Keratinocyte (primary cell): ENCODE results near the gene CANX. TPM values are rescaled to one million over a fixed set of nuclear protein-coding genes. Genes with fewer than 3 reads are reported as not detected.
"Not testable (repeated sequence)": the region's sequence is repeated elsewhere in the genome, so short reads cannot be mapped to it uniquely, and the experiment has no call there.

ENCODE experiments used
- DNase-seq: peaks from one replicate; pipeline ENCODE4 v3.0.0-alpha.2; 2011; ENCODE audit warnings: low read depth, missing footprints, low spot score
- FAIRE-seq: peaks from 2 replicates; lab custom pipeline; 2011; peaks lifted over from hg19 to GRCh38; lab: Jason Lieb, UNC
- H2AFZ ChIP-seq: 2 replicates; pipeline ENCODE4 v1.6.0; 2012; ENCODE audit warnings: low read length, control low read depth, inconsistent platforms; ENCODE audit not compliant: control insufficient read depth
- H3K27ac ChIP-seq: 2 replicates; pipeline ENCODE4 v1.5.1; 2011; ENCODE audit warnings: low read length; ENCODE audit not compliant: control insufficient read depth, insufficient read depth
- H3K27me3 ChIP-seq: 3 replicates; pipeline ENCODE4 v1.6.0; 2011; ENCODE audit warnings: low read length; ENCODE audit not compliant: control insufficient read depth, insufficient read depth; ENCODE audit errors: extremely low read depth
- H3K36me3 ChIP-seq, 2 experiments: 2 replicates in 1 of 2; 3 replicates in 1 of 2; pipeline ENCODE4 v1.5.1; 2011; ENCODE audit warnings: low read length in 2 of 2, mild to moderate bottlenecking in 1 of 2; ENCODE audit not compliant: control insufficient read depth in 2 of 2, insufficient read depth in 2 of 2; ENCODE audit errors: extremely low read depth in 1 of 2
- H3K4me1 ChIP-seq: 3 replicates; pipeline ENCODE4 v1.5.1; 2011; ENCODE audit warnings: low read length; ENCODE audit not compliant: control insufficient read depth, insufficient read depth; ENCODE audit errors: extremely low read depth
- H3K4me2 ChIP-seq: 3 replicates; pipeline ENCODE4 v1.6.0; 2011; ENCODE audit warnings: low read depth, low read length; ENCODE audit not compliant: control insufficient read depth, insufficient read depth; ENCODE audit errors: extremely low read depth
- H3K4me3 ChIP-seq, 3 experiments: fragments of 200-600 bp in 1 of 3; sonication (generic) in 1 of 3; 2 replicates in 2 of 3; 3 replicates in 1 of 3; pipeline ENCODE4 v1.5.1; 2011 to 2016; ENCODE audit warnings: low read length in 3 of 3, mild to moderate bottlenecking in 3 of 3, control low read depth in 2 of 3, inconsistent platforms in 1 of 3, low read depth in 1 of 3, mixed read lengths in 1 of 3, mixed run types in 1 of 3, moderate library complexity in 1 of 3; ENCODE audit not compliant: control insufficient read depth in 2 of 3, insufficient read depth in 2 of 3; ENCODE audit errors: extremely low read depth in 1 of 3
- H3K79me2 ChIP-seq: 2 replicates; pipeline ENCODE4 v1.6.0; 2012; ENCODE audit warnings: low read length; ENCODE audit not compliant: control insufficient read depth, insufficient read depth
- H3K9ac ChIP-seq: 3 replicates; pipeline ENCODE4 v1.6.0; 2011; ENCODE audit warnings: low read length; ENCODE audit not compliant: control insufficient read depth, insufficient read depth; ENCODE audit errors: extremely low read depth
- H3K9me1 ChIP-seq: 3 replicates; pipeline ENCODE4 v1.6.0; 2011; ENCODE audit warnings: low read length; ENCODE audit not compliant: control insufficient read depth, insufficient read depth; ENCODE audit errors: extremely low read depth
- H3K9me3 ChIP-seq: 2 replicates; pipeline ENCODE4 v1.5.1; 2012; ENCODE audit warnings: low read depth, low read length; ENCODE audit not compliant: control insufficient read depth
- H4K20me1 ChIP-seq: 3 replicates; pipeline ENCODE4 v1.6.0; 2011; ENCODE audit warnings: low read length; ENCODE audit not compliant: control insufficient read depth, insufficient read depth; ENCODE audit errors: extremely low read depth
- CTCF ChIP-seq, 3 experiments: IDR thresholded peaks in 1 of 3; conservative IDR thresholded peaks in 1 of 3; optimal IDR thresholded peaks in 1 of 3; 2 replicates in 2 of 3; 3 replicates in 1 of 3; pipeline versions ENCODE3 to v1.5.1; 2011; ENCODE audit warnings: low read length in 3 of 3, mild to moderate bottlenecking in 3 of 3, moderate library complexity in 2 of 3, control low read depth in 1 of 3, inconsistent platforms in 1 of 3; ENCODE audit not compliant: insufficient read depth in 2 of 3; ENCODE audit errors: extremely low read depth in 1 of 3
- EZH2 ChIP-seq: IDR thresholded peaks from one replicate; pipeline ENCODE4 v1.6.1; 2012; ENCODE audit warnings: inconsistent platforms, mild to moderate bottlenecking, low read length, moderate library complexity
- dilution Hi-C: fragments of 300-500 bp; cut with MboI; formaldehyde crosslinking; loops from one replicate; pipeline ENCODE4 v1.7.0; 2020; ENCODE audit warnings: low sequenced_read_pairs; ENCODE audit not compliant: extremely low pct_ligation_motif_present
- polyA plus RNA-seq, 5 experiments: library from polyadenylated mRNA; depleted of rRNA in 3 of 5; stranded (reverse) in 3 of 5; stranded (forward) in 1 of 5; unstranded in 1 of 5; fragments of >200 nt; gene quantifications; 1 replicate in 1 of 5; 2 replicates in 3 of 5; 3 replicates in 1 of 5; pipeline versions ENCODE4 v1.2.1 to v1.2.3, GENCODE V29; 2011 to 2012; ENCODE audit warnings: missing spikeins in 2 of 5, low read depth in 1 of 5, low replicate concordance in 1 of 5

Gene CANX
- polyA plus RNA-seq, 1 donor (not counting 4 experiments of a cell fraction or from before 2014, with no cell fraction given): 720 TPM

GRCh38 chr5:179738742-179739141 is 40.0 kb downstream of the CANX start:
- Histone ChIP-seq H4K20me1 (peaks cover 6% of the 10 kb centered on the region), H3K36me3 (peaks cover 0 to 13% of the 10 kb centered on the region in 2 experiments), H3K4me3 (no peak overlapping the region), H3K4me1 (peaks cover 3% of the 10 kb centered on the region), H3K4me2 (no peak overlapping the region), H3K79me2 (peaks cover 90% of the 10 kb centered on the region), H3K27me3 (no peaks in the 10 kb centered on the region), H3K27ac (no peak overlapping the region), H3K9me1 (no peaks in the 10 kb centered on the region), H3K9ac (no peak overlapping the region), H2AFZ (no peak overlapping the region), H3K9me3 (no peaks in the 10 kb centered on the region)
- TF ChIP-seq EZH2 (no peak), CTCF (optimal IDR thresholded peaks at IDR 0.05 in 1 of 3, IDR thresholded peaks at IDR 0.05 in 1 of 3, conservative IDR thresholded peaks at IDR 0.05 in 1 of 3; ENCODE audit: extremely low read depth in 1 of 3, insufficient read depth in 2 of 3, low read length in 3 of 3) (no peak)
- FAIRE-seq (no peak), DNase-seq (no peak)
- dilution Hi-C loops: loop anchor here (25.0 kb wide), 1 partner anchor 99 kb away; no protein-coding TSS in a partner anchor

- H3K9me3 ChIP-seq, H2AFZ ChIP-seq, H3K9me1 ChIP-seq, H3K4me1 ChIP-seq, H4K20me1 ChIP-seq, H3K4me3 ChIP-seq, DNase-seq, H3K4me2 ChIP-seq, H3K27ac ChIP-seq, FAIRE-seq, H3K9ac ChIP-seq, H3K27me3 ChIP-seq: not testable (repeated sequence)
- peaks cover 0 to 12% of the 10 kb centered on the region in 2 experiments for H3K36me3 ChIP-seq
- dilution Hi-C loops: loop anchor here (25.0 kb wide), 1 partner anchor 93 kb away; no protein-coding TSS in a partner anchor
- H3K79me2 ChIP-seq: peaks cover 75% of the 10 kb centered on the region
These were observed 45.3 kb downstream of the CANX start for GRCh38 chr5:179744106-179744505.

- Histone ChIP-seq H3K4me3 (no peak overlapping the region), H3K9ac (no peak overlapping the region), H3K36me3 (peaks cover 3 to 4% of the 10 kb centered on the region in 2 experiments), H2AFZ (no peak overlapping the region), H3K4me2 (no peak overlapping the region), H3K27ac (no peak overlapping the region), H3K9me3 (no peaks in the 10 kb centered on the region), H4K20me1 (no peaks in the 10 kb centered on the region), H3K9me1 (no peaks in the 10 kb centered on the region), H3K27me3 (no peaks in the 10 kb centered on the region), H3K4me1 (no peaks in the 10 kb centered on the region), H3K79me2 (peaks cover 74% of the 10 kb centered on the region)
- FAIRE-seq: no peak
- dilution Hi-C loops: loop anchor here (25.0 kb wide), 1 partner anchor 90 kb away; no protein-coding TSS in a partner anchor
- TF ChIP-seq CTCF (optimal IDR thresholded peaks at IDR 0.05 in 1 of 3, IDR thresholded peaks at IDR 0.05 in 1 of 3, conservative IDR thresholded peaks at IDR 0.05 in 1 of 3; ENCODE audit: extremely low read depth in 1 of 3, insufficient read depth in 2 of 3, low read length in 3 of 3) (no peak), EZH2 (no peak)
- no peak for DNase-seq
These were observed 48.1 kb downstream of the CANX start for GRCh38 chr5:179746872-179747271.
